Osteoblast (primary cell): ENCODE measurements around the gene TENM3. TPM values are rescaled to one million over a fixed set of nuclear protein-coding genes. Genes with fewer than 3 reads are reported as not detected.

ENCODE experiments used
- DNase-seq: peaks from one replicate; pipeline ENCODE4 v3.0.0; 2011; ENCODE audit warnings: low spot score, mixed read lengths; ENCODE audit not compliant: insufficient read length; ENCODE audit errors: missing footprints
- H2AFZ ChIP-seq: 2 replicates; pipeline ENCODE4 v1.6.0; 2011; ENCODE audit warnings: mild to moderate bottlenecking, low read length
- H3K27ac ChIP-seq: 2 replicates; pipeline ENCODE4 v1.5.1; 2011; ENCODE audit warnings: mild to moderate bottlenecking, low read depth, low read length, moderate library complexity
- H3K27me3 ChIP-seq: 2 replicates; pipeline ENCODE4 v1.6.0; 2012; ENCODE audit warnings: mild to moderate bottlenecking, control low read depth, inconsistent platforms, low read length, moderate library complexity; ENCODE audit not compliant: insufficient read depth
- H3K36me3 ChIP-seq: 2 replicates; pipeline ENCODE4 v1.5.1; 2011; ENCODE audit warnings: mild to moderate bottlenecking, low read length, control low read depth, moderate library complexity; ENCODE audit not compliant: insufficient read depth
- H3K4me1 ChIP-seq: 2 replicates; pipeline ENCODE4 v1.5.1; 2011; ENCODE audit warnings: mild to moderate bottlenecking, low read length, control low read depth, moderate library complexity; ENCODE audit not compliant: insufficient read depth
- H3K4me2 ChIP-seq: 2 replicates; pipeline ENCODE4 v1.6.0; 2011; ENCODE audit warnings: mild to moderate bottlenecking, low read length; ENCODE audit not compliant: insufficient read depth
- H3K4me3 ChIP-seq: fragments of 200-600 bp; sonication (generic); 3 replicates; pipeline ENCODE4 v1.5.1; 2012; ENCODE audit warnings: mild to moderate bottlenecking, low read length, inconsistent platforms; ENCODE audit not compliant: insufficient read depth
- H3K79me2 ChIP-seq: 2 replicates; pipeline ENCODE4 v1.6.0; 2012; ENCODE audit warnings: mild to moderate bottlenecking, low read length, control low read depth, inconsistent platforms; ENCODE audit not compliant: insufficient read depth
- H3K9me3 ChIP-seq: 2 replicates; pipeline ENCODE4 v1.5.1; 2011; ENCODE audit warnings: low read depth, low read length, control low read depth
- H4K20me1 ChIP-seq: 2 replicates; pipeline ENCODE4 v1.6.0; 2012; ENCODE audit warnings: mild to moderate bottlenecking, low read length, control low read depth; ENCODE audit not compliant: insufficient read depth
- CTCF ChIP-seq: IDR thresholded peaks from 2 replicates; pipeline ENCODE4 v1.5.1; 2011; ENCODE audit warnings: mild to moderate bottlenecking, low read depth, low read length, moderate library complexity; ENCODE audit errors: extremely low read depth
- total RNA-seq: library from RNA; depleted of rRNA; stranded (reverse); fragments of >200 nt; gene quantifications from 2 replicates; pipeline ENCODE4 v1.2.3, GENCODE V29; 2012

Gene TENM3
- total RNA-seq, 1 donor = 59.0 TPM

- no peaks in the 10 kb centered on the region for H4K20me1 ChIP-seq
- no peaks in the 10 kb centered on the region for H3K36me3 ChIP-seq
- no peaks in the 10 kb centered on the region for H3K27me3 ChIP-seq
- TF ChIP-seq CTCF = no peak
- peaks cover 6% of the 10 kb centered on the region for H3K4me1 ChIP-seq
- DNase-seq = peak; percentile 73
- peak overlapping the region; percentile 82 for H2AFZ ChIP-seq
- no peaks in the 10 kb centered on the region for H3K79me2 ChIP-seq
- H3K9me3 ChIP-seq = no peaks in the 10 kb centered on the region
- peak overlapping the region; percentile 36 for H3K4me3 ChIP-seq
- peak overlapping the region; percentile 60 for H3K4me2 ChIP-seq
- peak overlapping the region; percentile 19 for H3K27ac ChIP-seq
Measured at GRCh38 chr4:182531555-182532162, 288.5 kb downstream of the TENM3 start.

GRCh38 chr4:182532441-182532840 lies 289.2 kb downstream of the TENM3 start:
- DNase-seq = no peak
- Histone ChIP-seq H3K4me2 (no peak overlapping the region), H3K9me3 (no peaks in the 10 kb centered on the region), H4K20me1 (no peaks in the 10 kb centered on the region), H3K4me3 (no peak overlapping the region), H3K79me2 (no peaks in the 10 kb centered on the region), H3K4me1 (peaks cover 6% of the 10 kb centered on the region), H3K27ac (no peak overlapping the region), H2AFZ (no peak overlapping the region), H3K27me3 (no peaks in the 10 kb centered on the region), H3K36me3 (no peaks in the 10 kb centered on the region)
- TF ChIP-seq CTCF = no peak

GRCh38 chr4:182533964-182534363 lies 290.8 kb downstream of the TENM3 start:
- Histone ChIP-seq H3K9me3 (no peaks in the 10 kb centered on the region), H4K20me1 (no peaks in the 10 kb centered on the region), H3K4me3 (no peak overlapping the region), H3K27me3 (no peaks in the 10 kb centered on the region), H3K36me3 (no peaks in the 10 kb centered on the region), H3K27ac (no peak overlapping the region), H3K4me1 (peaks cover 6% of the 10 kb centered on the region), H3K79me2 (no peaks in the 10 kb centered on the region), H3K4me2 (no peak overlapping the region), H2AFZ (no peak overlapping the region)
- TF ChIP-seq CTCF = no peak
- DNase-seq = no peak

GRCh38 chr4:182536221-182536811 lies 293.1 kb downstream of the TENM3 start:
- H3K9me3 ChIP-seq = no peaks in the 10 kb centered on the region
- no peaks in the 10 kb centered on the region for H4K20me1 ChIP-seq
- no peaks in the 10 kb centered on the region for H3K36me3 ChIP-seq
- H2AFZ ChIP-seq = no peak overlapping the region
- peaks cover 6% of the 10 kb centered on the region for H3K4me1 ChIP-seq
- no peak for TF ChIP-seq CTCF
- no peak for DNase-seq
- no peak overlapping the region for H3K4me2 ChIP-seq
- no peaks in the 10 kb centered on the region for H3K79me2 ChIP-seq
- H3K4me3 ChIP-seq = no peak overlapping the region
- no peaks in the 10 kb centered on the region for H3K27me3 ChIP-seq
- no peak overlapping the region for H3K27ac ChIP-seq
